ENCODE results near the gene PPM1L.

DNA sequence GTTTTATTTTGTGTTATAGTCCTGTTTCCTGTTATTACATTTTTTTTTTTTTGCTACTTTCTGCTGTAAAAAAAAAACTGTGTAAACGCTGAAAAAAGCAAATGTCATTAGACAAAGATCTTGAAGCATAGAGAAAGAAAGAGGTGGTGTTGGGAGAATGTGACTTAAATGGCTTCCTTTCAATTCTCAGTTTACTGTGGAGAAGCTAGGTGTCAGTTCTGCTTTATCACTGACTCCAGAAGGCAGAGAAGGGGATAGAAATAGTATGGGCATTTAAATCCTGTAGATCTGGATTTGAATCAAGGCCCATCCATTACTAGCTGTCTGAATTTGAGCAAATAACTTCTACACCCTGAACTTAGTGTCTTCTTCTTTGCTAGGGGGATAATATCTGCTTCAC, 23.0 kb downstream of the PPM1L start:
- TF ChIP-seq, protein P1, sequence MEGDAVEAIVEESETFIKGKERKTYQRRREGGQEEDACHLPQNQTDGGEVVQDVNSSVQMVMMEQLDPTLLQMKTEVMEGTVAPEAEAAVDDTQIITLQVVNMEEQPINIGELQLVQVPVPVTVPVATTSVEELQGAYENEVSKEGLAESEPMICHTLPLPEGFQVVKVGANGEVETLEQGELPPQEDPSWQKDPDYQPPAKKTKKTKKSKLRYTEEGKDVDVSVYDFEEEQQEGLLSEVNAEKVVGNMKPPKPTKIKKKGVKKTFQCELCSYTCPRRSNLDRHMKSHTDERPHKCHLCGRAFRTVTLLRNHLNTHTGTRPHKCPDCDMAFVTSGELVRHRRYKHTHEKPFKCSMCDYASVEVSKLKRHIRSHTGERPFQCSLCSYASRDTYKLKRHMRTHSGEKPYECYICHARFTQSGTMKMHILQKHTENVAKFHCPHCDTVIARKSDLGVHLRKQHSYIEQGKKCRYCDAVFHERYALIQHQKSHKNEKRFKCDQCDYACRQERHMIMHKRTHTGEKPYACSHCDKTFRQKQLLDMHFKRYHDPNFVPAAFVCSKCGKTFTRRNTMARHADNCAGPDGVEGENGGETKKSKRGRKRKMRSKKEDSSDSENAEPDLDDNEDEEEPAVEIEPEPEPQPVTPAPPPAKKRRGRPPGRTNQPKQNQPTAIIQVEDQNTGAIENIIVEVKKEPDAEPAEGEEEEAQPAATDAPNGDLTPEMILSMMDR (IDR thresholded peaks at IDR 0.05; ENCODE audit: low read depth, low read length) = 0 out of 2 replicates have a peak, but pooled peaks have one; percentile 6
- no peak for TF ChIP-seq EZH2phosphoT487 (IDR thresholded peaks at IDR 0.05; ENCODE audit: low read depth)
